ENCODE data around the gene POLG2. TPM values are rescaled to one million over a fixed set of nuclear protein-coding genes. Genes with fewer than 3 reads are reported as not detected.

POLG2 gene
- total and polyA plus RNA-seq, 2 of the 8 experiments (the other 6 are each of a cell fraction or from before 2014, with no cell fraction given), result 9.7 to 34.3 TPM

- no peak for TF ChIP-seq CHD7 (IDR thresholded peaks at IDR 0.05; ENCODE audit: insufficient replicate concordance, low read length)
- TF ChIP-seq BACH1 (IDR thresholded peaks at IDR 0.05; ENCODE audit: low read length), result no peak
- TF ChIP-seq TAF1 (IDR thresholded peaks at IDR 0.05; ENCODE audit: low read depth, low read length), result no peak
- no peak for TF ChIP-seq ASH2L (IDR thresholded peaks at IDR 0.05; ENCODE audit: low read length)
Measured at GRCh38 chr17:64461788-64462187, 35.1 kb downstream of the POLG2 start (continued).
